Globus pallidus (tissue), 1 donor: ENCODE results near the gene CASS4.
"Not testable (repeated sequence)": the region's sequence is repeated elsewhere in the genome, so short reads cannot be mapped to it uniquely, and the experiment has no call there.

Source experiments
- DNase-seq: peaks from one replicate; pipeline ENCODE4 v3.0.0-alpha.2; 2015; ENCODE audit warnings: low spot score

CASS4 gene, protein sequence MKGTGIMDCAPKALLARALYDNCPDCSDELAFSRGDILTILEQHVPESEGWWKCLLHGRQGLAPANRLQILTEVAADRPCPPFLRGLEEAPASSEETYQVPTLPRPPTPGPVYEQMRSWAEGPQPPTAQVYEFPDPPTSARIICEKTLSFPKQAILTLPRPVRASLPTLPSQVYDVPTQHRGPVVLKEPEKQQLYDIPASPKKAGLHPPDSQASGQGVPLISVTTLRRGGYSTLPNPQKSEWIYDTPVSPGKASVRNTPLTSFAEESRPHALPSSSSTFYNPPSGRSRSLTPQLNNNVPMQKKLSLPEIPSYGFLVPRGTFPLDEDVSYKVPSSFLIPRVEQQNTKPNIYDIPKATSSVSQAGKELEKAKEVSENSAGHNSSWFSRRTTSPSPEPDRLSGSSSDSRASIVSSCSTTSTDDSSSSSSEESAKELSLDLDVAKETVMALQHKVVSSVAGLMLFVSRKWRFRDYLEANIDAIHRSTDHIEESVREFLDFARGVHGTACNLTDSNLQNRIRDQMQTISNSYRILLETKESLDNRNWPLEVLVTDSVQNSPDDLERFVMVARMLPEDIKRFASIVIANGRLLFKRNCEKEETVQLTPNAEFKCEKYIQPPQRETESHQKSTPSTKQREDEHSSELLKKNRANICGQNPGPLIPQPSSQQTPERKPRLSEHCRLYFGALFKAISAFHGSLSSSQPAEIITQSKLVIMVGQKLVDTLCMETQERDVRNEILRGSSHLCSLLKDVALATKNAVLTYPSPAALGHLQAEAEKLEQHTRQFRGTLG

DNA sequence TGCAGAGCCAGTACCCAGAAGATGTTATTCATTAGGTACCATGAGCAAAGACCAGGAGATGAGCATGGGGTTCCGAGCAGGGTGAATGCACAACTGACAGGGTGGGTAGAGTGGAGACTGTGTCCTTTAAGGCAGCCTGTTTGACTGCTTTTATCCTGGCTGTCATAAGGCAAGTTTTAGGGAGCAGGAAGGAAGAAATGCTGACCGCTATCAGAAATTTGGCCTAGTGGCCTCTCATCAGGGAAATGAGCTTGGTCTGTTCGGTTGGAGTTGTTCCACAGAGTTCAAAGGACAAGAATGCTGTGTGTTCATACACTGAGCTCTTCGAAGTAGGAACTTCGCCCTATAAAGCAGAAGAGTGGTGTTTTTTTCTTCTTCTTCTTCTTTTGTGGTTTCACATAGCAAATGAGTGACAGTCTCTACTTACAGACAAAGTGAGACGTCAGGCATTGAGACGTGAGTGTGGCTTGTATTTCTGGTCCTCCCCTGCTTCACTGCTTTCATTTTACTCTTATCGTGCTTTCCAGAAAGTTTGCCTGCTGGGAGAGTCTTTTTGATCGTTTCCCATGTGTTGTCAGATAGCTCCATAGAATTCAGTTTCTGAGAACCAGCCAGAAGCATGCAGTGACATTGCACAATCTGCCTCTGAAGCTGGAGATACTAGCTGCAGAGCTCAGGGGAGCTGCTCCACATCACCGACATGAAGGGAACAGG is at the start of gene CASS4:
CASS4 (plus strand) TSS at position 502 of the 714 bp plus-strand sequence; CDS start at position 701, 199 bp downstream.
- DNase-seq: peak; percentile 41

DNA sequence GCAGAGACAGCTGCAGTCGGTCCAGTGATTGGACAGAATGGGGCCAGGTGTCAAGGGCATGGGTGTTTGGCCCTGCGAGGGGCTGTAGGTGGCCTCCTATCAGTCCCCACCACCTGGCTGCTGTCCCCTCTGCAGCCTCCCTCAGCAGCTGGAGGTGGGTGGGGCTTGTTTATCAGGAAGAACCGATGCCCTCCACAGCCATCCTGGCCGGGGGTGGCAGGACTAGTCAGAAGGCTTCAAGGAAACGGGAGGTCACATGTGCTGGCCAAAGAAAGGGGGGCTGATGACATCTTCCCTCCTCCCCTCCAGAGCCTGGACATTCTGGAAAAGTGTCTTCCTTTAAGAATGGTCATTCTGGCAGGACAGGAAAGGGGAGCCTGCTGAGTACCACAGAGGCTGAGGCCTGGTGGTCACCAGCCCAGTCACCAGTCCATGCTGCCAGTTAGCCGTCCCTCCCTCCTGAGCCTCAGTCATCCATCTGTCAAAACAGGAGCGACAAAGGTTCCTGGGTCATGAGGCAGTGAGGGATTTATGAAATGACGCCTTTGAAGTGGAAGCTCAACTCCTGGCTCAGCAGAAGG is 49.1 kb upstream of the CASS4 start:
- no peak for DNase-seq

- DNase-seq: no peak
These were observed 48.6 kb upstream of the CASS4 start for GRCh38 chr20:56363491-56363890.

DNA sequence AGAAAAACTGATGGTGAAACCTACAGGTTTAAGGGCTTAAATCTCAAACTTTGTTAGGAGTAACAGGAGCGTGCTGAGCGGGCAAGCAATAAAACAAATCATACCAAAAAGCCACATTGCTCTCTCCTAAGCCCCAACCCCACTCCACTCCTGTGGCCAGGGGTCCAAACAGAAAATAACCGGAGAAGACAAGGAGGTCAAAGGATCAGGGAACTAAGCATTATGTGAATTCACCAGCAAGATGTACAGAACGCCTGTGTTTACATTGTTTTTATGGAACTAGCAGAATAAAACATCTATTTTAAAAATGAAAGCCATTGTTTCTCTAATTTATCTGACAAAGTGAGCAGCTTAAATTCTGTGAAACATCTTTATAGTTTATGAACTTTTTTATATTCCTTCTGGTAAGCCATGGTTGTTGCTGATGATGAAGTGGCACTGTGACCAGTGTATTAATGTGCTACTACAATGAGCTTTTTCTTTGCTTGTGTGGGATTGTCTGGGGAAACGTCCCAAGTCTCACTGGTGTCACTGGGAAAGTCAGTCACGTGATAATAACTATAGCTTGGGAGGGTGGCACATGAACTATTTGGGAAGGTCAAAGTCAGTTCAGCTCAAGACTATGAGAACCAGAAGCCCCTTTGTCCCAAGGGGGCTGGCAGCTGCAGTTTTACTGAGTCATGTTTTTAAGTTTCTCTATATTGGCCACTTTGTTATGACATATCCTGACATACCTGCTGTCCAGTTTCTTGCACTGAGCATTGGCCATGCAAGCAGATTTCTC is 43.5 kb upstream of the CASS4 start:
- peak; percentile 87 for DNase-seq

- no peak for DNase-seq
These were observed 42.9 kb upstream of the CASS4 start for GRCh38 chr20:56369179-56369578.

- DNase-seq: no peak
These were observed 40.1 kb upstream of the CASS4 start for GRCh38 chr20:56371977-56372376.

GRCh38 chr20:56372850-56373249 is 39.2 kb upstream of the CASS4 start:
- no peak for DNase-seq

DNA sequence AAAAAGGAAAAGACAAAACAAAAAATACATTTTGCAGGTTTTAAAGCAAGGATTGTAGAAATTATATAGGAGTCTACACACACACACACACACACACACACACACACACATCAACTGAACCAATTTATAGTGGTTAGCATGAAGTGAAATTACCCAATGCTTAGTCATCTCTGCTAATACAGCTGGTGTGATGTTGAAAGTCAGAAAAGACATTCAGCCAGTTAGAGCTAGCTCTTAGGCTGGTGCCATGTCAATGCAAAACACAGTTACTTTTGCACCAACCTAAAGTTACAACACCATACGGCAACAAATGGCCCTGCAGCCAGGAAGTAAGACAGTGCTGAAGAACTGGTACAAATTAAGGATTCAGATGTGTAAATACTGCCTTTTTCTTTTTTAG is 38.1 kb upstream of the CASS4 start:
- no peak for DNase-seq

- no peak for DNase-seq
These were observed 35.7 kb upstream of the CASS4 start for GRCh38 chr20:56376331-56376730.

DNA sequence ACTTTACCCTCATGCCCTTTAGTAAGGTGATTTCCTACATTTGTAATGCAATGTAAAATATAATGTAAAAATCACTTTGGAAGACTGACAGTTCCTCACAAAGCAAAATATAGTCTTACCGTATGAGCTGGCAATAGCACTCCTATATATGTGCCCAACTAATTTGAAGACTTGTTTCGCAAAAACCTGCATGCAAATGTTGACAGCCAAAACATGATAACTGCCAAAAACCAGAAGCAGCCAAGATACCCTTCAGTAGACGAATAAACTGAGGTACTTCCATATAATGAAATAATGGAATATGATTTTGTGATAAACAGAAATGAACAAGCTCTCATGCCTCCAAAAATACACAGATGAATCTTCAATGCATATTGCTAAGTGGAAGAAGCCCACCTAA is 33.7 kb upstream of the CASS4 start:
- DNase-seq: no peak

- no peak for DNase-seq
These were observed 31.7 kb upstream of the CASS4 start for GRCh38 chr20:56380375-56380774.

GRCh38 chr20:56381501-56381900 is 30.6 kb upstream of the CASS4 start:
- no peak for DNase-seq

- DNase-seq: no peak
These were observed 29.4 kb upstream of the CASS4 start for GRCh38 chr20:56382696-56383095.

DNA sequence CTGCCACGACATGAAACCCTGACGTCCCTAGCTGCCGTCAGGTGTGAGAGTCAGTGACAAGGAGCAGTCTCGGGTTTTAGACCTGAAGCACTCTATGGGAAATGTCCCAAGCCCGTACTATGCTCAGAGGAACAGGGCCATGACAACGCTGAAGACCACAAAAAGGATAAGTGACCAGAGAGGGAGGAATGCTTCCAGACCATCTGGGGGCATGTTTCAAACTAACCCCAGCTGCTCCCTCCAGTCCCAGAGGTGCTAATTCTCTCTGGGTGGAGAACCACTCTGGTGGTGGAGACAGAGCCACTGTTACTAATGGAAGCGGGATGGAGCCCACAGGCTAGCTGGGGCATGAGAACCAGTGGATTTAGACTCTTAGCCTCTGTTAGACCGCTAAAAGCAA is 28.7 kb upstream of the CASS4 start:
- DNase-seq: no peak

GRCh38 chr20:56385130-56385529 is 26.9 kb upstream of the CASS4 start:
- DNase-seq: no peak

DNA sequence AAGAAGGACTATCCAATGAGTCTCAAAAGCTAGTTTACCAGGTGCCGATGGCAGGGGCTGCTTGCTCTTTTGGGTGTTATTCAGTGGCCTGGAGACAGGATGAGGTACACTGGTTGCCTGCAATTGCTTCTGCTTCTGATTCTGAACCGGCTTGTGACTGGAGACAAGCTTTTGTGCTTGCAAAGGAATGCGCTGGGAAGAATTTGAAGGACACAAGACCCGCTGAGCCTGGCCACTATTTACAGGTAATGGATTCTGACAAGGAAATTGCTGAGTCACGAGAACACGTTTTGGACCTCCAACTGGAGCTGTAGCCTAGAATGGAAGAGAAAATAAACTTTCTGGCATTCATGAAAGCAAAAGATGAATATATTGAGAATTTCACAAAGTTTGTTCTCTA is 25.8 kb upstream of the CASS4 start:
- no peak for DNase-seq

- no peak for DNase-seq
These were observed 23.2 kb upstream of the CASS4 start for GRCh38 chr20:56388882-56389281.

DNA sequence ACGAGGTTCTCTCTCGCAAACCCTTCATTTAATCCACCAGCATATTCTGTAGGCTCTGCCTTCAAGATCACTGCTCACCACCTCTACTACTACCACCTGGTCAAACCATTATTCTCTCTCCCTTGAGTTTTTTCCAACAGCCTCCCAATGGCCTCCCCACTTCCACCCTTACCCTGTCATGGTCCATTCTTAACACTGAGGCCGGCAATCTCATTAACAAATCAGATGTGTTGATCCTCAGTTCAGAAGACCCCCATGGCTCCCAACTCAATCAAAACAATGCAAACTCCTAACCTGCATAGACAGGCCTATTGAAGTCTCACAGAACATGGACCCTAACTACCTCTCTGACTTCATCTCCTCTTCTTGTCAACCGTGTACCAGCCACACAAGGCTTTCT is 22.3 kb upstream of the CASS4 start:
- DNase-seq: no peak

DNA sequence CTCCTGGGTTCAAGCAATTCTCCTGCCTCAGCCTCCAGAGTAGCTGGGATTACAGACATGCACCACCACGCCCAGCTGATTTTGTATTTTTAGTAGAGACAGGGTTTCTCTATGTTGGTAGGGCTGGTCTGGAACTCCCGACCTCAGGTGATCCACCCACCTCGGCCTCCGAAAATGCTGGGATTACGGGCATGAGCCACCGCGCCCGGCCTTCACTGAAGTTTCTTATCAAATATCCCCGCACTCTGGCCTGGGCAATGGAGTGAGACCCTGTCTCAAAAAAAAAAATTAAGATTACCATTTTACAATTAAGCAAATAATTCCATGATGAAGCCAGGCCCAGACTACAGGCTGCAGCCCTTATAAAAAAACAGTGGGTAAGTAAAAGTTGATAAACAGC is 21.7 kb upstream of the CASS4 start:
- not testable (repeated sequence) for DNase-seq

- DNase-seq: no peak
These were observed 21.0 kb upstream of the CASS4 start for GRCh38 chr20:56391037-56391436.

DNA sequence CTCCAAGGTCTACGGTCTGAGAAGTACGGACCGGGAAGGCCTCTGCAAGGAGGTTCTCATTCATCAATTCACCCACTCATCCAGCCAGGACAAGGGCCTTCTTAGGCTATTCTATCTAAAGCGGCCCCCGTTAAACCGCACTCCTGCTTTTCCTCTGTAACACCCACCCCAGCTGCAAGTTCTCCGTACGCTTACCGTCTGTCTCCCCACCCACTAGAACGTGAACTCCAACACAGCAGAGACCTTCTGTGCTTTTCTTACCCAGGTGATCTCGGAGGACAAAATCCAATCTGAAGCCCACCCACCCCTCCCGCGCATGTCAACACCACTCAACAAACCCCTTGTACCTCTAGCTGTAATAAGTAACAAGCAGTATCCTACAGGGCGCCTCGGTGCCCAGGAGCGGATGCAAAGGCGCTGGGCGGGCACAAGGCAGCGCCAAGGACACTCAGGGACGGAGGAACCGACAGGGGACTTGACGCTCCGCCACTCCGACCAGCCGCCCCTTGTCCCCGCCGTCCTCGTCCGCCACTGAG is 20.4 kb upstream of the CASS4 start:
- DNase-seq: no peak
